Rectal smooth muscle tissue (tissue), 1 donor: ENCODE data around the gene L1CAM.

Experiments used
- H3K27ac ChIP-seq: one replicate; pipeline ENCODE4 v1.7.0; 2013; ENCODE audit warnings: low read depth, low read length, inconsistent platforms
- H3K27me3 ChIP-seq: one replicate; pipeline ENCODE4 v1.7.0; 2013; ENCODE audit warnings: low read length; ENCODE audit not compliant: control insufficient read depth, insufficient read depth
- H3K36me3 ChIP-seq: one replicate; pipeline ENCODE4 v1.7.0; 2013; ENCODE audit warnings: low read length; ENCODE audit not compliant: control insufficient read depth, insufficient read depth
- H3K4me1 ChIP-seq: one replicate; pipeline ENCODE4 v1.7.0; 2013; ENCODE audit warnings: low read length; ENCODE audit not compliant: control insufficient read depth, insufficient read depth
- H3K4me3 ChIP-seq: one replicate; pipeline ENCODE4 v1.7.0; 2013; ENCODE audit warnings: low read length
- H3K9ac ChIP-seq: one replicate; pipeline ENCODE4 v1.7.0; 2013; ENCODE audit warnings: low read length

Gene L1CAM

DNA sequence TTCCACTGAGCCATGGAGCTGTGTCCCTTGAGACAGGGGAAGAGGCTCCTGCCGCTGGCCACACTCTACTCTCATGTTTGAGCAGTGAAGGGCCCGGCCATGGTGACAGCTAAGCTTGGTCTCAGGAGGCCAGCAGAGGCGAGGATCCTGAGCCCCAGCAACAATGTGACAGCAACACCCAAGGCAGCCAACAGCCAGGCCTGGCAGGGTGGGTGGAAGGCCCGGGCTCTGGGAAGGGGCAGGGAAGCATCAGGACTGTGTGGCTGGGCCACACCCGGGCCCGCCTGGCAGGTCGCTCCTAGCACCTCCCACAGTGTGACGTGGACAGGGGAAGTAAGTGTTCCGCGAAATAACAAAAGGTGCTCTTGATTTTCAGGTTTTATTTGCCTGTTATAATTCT lies 24.8 kb downstream of the L1CAM start:
- Histone ChIP-seq H3K27ac (no peak overlapping the region), H3K27me3 (peaks cover 2% of the 10 kb centered on the region)

DNA sequence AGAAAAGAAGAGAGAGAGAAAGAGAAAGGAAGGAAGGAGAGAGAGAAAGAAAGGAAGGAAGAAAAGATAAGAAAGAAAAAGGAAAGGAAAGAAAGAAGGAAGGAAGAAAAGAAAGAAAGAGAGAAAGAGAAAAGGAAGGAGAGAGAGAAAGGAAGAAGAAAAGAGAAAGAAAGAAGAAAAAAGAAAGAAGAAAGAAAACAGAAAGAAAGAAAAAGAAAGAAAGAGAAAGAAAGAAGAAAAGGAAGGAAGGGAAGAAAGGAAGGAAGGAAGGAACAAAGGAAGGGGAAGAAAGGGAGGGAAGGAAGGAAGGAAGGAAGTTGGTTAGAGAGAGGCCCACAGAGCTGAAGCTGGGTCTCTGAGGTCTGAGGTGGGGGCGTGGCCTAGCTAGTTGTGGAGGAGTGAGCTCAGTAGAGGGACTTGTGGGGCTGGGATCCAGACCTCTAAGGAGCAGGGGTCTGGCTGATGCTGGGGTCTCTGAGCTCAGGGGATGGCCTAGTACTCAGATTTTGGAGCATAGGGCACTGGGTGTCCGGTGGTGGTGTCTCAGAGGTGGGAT lies 28.5 kb downstream of the L1CAM start:
- Histone ChIP-seq H3K27me3 (no peaks in the 10 kb centered on the region), H3K27ac (no peak overlapping the region), H3K9ac (no peak overlapping the region), H3K36me3 (no peaks in the 10 kb centered on the region), H3K4me3 (no peak overlapping the region), H3K4me1 (no peaks in the 10 kb centered on the region)

More for the DNA sequence above, 24.8 kb downstream of the L1CAM start:
- H3K36me3 ChIP-seq = no peaks in the 10 kb centered on the region
- H3K4me3 ChIP-seq = no peak overlapping the region
- H3K4me1 ChIP-seq = no peaks in the 10 kb centered on the region
- H3K9ac ChIP-seq = no peak overlapping the region

DNA sequence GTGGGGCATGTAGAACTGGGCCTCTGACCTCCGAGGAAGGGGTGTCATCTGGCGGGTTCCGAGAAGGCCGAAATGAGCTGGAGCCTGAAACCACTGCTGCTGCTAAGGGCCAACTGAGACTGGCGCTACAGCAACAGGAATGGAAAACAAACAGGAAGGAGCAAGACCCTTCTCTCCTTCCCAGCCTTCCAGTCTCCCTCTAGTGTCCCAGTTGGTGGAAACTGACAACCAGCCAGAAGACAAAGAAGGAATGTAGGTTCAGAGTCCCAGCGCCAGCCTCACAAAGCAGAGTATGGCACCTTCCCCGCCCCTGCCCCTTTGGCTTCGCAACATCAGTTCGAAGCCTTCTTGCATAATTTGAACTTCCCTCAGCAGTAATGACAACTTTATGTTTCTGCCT lies 31.3 kb downstream of the L1CAM start:
- H3K27me3 ChIP-seq = no peaks in the 10 kb centered on the region
- no peak overlapping the region for H3K4me3 ChIP-seq
- no peaks in the 10 kb centered on the region for H3K4me1 ChIP-seq
- no peak overlapping the region for H3K27ac ChIP-seq
- H3K9ac ChIP-seq = no peak overlapping the region
- no peaks in the 10 kb centered on the region for H3K36me3 ChIP-seq

DNA sequence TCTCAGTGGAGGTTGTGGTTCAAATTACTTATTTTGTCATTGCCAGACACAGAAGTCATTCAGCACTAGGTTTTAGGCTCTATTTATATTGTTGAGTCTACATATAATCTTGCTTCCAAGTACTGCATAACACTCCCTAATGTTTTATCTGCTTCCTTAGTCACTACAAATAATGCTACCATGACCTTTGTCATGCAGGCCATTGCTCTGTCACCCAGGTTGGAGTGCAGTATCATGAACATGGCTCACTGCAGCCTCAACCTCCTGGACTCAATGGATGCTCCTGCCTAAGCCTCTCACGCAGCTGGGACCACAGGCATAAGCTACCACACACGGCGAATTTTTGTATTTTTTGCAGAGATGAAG lies 32.1 kb downstream of the L1CAM start:
- H3K27me3 ChIP-seq = no peaks in the 10 kb centered on the region
- H3K36me3 ChIP-seq = no peaks in the 10 kb centered on the region
- H3K4me3 ChIP-seq = no peak overlapping the region
- H3K27ac ChIP-seq = no peak overlapping the region
- no peaks in the 10 kb centered on the region for H3K4me1 ChIP-seq
- H3K9ac ChIP-seq = no peak overlapping the region

DNA sequence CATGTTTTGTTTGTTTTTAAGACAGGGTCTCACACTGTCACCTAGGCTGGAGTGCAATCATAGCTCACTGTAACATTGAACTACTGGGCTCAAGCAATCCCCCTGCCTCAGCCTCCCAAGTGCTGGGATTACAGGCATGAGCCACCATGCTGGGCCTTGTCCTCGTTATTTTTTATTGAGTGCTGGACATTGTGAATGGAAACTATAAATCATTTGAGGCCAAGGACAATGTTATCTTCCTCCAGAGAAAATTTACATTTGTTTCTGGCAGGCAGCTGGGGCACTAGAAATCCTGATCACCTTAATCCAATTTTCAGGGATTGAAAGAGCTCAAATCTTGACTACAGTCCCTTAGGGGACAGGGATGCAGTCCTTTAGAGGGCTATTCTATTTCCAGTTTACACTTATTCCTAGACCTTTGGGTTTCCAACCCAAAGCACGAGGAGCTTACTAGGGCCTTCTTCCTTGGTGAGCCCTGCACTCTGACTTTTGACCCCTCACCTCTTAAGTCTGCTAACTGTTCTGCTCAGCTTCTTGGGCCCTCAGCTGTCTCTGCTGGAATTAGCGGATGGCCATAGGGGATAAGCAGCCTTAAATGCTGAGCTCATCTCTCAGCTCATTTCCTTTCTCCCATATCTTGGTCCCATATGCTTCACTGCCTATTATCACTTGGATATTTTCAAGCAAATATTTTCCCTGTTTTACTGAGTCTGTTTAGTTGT lies 32.6 kb downstream of the L1CAM start:
- Histone ChIP-seq H3K27me3 (no peaks in the 10 kb centered on the region), H3K4me1 (no peaks in the 10 kb centered on the region), H3K4me3 (no peak overlapping the region), H3K9ac (no peak overlapping the region), H3K27ac (no peak overlapping the region), H3K36me3 (no peaks in the 10 kb centered on the region)

DNA sequence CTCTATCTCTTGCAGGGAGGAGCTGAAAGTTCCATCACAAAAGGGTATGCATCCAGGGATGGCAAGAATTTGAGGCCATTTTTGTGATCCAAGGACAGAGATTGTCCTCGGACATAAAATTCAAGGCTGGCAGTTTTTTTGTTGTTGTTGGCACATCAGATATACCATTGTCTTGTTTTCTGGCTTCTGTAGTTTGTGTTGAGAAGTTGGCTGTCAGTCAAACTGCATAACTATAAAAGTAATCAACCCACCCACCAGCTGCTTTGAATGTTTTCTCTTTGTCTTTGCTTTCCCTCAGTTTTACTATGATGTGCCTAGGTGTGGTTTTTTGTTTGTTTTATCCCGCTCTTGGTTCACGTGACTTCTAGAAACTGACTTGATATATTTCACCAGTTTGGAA lies 34.0 kb downstream of the L1CAM start:
- Histone ChIP-seq H3K27me3 (no peaks in the 10 kb centered on the region), H3K4me3 (no peak overlapping the region), H3K27ac (no peak overlapping the region), H3K4me1 (no peaks in the 10 kb centered on the region), H3K36me3 (no peaks in the 10 kb centered on the region), H3K9ac (no peak overlapping the region)

DNA sequence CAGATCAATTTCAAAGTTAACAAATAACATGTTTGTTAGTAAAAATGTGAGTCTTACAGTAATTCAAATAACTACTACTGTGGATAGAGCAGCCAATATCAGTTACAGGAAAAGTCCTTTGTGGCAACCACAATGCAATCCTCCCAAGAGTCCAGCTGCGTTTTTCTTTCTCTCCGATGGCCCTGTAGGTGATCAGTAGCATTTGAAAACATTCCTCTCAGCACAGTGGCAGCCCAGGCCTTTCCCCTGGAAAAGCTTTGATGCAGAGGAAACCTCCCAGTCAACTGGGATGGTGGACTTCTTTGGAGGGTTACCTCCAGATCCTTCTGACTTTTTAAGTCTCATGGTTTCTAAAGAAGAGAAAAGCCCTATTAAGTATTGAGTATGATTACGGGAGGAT lies 37.6 kb downstream of the L1CAM start:
- Histone ChIP-seq H3K9ac (no peak overlapping the region), H3K4me1 (no peaks in the 10 kb centered on the region), H3K4me3 (no peak overlapping the region), H3K27me3 (no peaks in the 10 kb centered on the region), H3K27ac (no peak overlapping the region), H3K36me3 (no peaks in the 10 kb centered on the region)

DNA sequence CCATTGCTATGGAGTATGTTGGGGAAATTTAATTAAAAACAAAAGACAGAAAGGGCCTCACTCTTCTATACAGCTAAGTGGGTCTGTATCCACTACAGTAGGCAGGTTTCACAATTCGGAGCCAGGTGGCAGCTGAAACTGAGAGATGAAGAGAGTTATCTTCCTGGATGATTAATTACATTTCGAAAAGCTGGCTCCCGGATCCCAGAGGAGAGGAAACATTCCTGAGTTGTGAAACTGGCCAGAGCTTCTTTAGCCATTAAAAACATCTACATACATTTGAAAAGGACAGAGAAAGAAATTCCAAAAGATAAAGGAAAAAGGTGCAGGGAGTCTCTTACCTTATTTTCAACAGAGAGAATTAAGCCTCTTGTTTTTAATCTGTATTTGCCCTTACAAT lies 40.1 kb downstream of the L1CAM start:
- Histone ChIP-seq H3K9ac (no peak overlapping the region), H3K4me1 (no peaks in the 10 kb centered on the region), H3K27me3 (no peaks in the 10 kb centered on the region), H3K27ac (no peak overlapping the region), H3K4me3 (no peak overlapping the region), H3K36me3 (no peaks in the 10 kb centered on the region)

DNA sequence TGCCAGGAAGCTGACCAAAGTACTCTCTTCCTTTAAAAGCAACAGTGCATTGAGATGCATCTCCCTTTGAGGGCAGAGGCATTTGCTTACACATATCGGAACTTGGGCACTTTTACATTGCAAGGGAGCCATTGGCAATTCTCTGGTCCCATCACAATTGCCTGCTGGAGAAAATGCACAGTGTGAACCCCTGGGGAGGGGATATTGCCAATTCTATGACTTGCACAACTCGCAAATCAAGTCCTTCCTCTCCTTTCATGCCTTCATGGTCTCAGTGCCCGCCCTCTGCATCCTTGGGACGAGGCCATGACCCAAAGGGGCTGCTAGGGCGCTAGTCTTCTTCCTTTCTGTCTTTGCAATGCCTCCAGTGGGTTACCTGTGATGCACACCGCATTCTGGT lies 40.8 kb downstream of the L1CAM start:
- H3K27me3 ChIP-seq = no peaks in the 10 kb centered on the region

DNA sequence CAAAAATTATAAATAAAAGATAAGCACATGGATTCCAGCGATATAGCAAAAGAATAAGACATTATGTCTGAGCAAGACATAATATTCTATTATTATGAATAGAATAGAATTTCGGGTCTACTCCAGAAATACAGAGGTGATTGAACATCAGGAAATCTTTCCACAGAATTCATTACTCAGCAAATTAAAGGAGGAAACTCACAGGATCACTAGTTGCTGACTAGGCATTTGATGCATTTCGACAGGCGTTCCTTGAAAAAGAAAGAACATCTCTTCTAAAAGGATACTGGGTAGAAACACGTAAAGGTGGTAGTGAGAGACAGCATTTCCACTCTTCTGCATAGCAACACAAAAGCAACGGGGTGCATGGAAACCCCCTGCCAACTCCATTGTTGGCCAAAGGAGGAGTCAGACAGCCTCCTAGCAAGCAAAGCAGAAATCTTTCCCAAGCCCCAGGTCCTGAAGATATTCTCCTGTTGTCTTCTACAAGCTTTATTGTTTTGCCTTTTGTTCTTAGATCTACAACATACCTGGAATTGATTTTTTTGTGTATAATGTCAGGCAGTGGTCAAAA lies 41.4 kb downstream of the L1CAM start:
- no peak overlapping the region for H3K27ac ChIP-seq
- no peaks in the 10 kb centered on the region for H3K36me3 ChIP-seq
- no peak overlapping the region for H3K4me3 ChIP-seq
- H3K27me3 ChIP-seq = no peaks in the 10 kb centered on the region
- H3K9ac ChIP-seq = no peak overlapping the region
- no peaks in the 10 kb centered on the region for H3K4me1 ChIP-seq

More for the DNA sequence above, 40.8 kb downstream of the L1CAM start:
- Histone ChIP-seq H3K36me3 (no peaks in the 10 kb centered on the region), H3K27ac (no peak overlapping the region), H3K9ac (no peak overlapping the region), H3K4me3 (no peak overlapping the region), H3K4me1 (no peaks in the 10 kb centered on the region)

DNA sequence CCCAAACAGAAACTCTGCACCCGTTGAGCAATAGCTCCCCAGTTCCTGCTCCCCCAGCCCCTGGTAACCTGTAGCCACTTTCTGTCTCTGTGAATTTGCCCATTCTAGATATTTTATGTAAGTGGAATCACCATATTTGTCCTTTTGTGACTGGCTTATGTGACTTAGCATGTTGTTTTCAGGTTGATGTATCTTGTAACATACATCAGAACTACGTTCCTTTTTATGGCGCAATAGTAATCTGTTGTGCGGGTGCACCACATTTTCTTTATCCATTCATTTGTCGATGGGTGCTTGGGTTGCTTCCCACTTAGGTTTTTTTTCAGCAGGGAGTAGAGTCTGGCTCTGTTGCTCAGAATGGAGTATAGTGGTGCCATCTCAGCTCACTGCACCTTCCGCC lies 49.1 kb downstream of the L1CAM start:
- H3K27ac ChIP-seq = no peak overlapping the region
- H3K27me3 ChIP-seq = peaks cover 5% of the 10 kb centered on the region

DNA sequence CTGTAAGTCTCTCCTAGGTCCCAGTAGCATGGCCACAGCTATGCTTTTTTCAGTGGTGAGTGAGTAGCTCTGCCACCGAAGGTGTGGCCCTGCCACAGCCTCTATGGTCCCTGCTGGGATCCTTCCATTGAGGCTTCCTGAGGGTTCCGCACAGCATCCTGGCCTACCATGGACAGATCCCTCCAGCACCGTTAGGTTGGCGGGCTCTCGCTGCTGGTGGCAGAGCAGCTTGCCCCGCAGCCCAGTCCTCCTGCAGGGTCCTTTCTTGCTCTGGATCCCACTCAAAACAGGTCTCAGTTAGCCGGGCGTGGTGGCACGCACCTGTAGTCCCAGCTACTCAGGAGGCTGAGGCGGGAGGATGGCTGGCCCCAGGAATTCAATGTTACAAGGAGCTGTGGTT lies 53.2 kb downstream of the L1CAM start:
- no peaks in the 10 kb centered on the region for H3K36me3 ChIP-seq
- H3K9ac ChIP-seq = no peak overlapping the region
- H3K4me3 ChIP-seq = no peak overlapping the region
- no peaks in the 10 kb centered on the region for H3K4me1 ChIP-seq
- peaks cover 18% of the 10 kb centered on the region for H3K27me3 ChIP-seq
- H3K27ac ChIP-seq = no peak overlapping the region

More for the DNA sequence above, 49.1 kb downstream of the L1CAM start:
- Histone ChIP-seq H3K36me3 (no peaks in the 10 kb centered on the region), H3K4me1 (no peaks in the 10 kb centered on the region), H3K4me3 (no peak overlapping the region), H3K9ac (no peak overlapping the region)
